GM23338 (cell line): Measurements from ENCODE around the gene RHOB. TPM values are rescaled to one million over a fixed set of nuclear protein-coding genes. Genes with fewer than 3 reads are reported as not detected.

Experiments used
- ATAC-seq: fragments of 200-7000 bp; cut with Tn5 transposase; 3 replicates; pipeline ENCODE4 v1.9.1; 2020
- DNase-seq: peaks from one replicate; pipeline ENCODE4 v3.0.0-alpha.2; 2015; ENCODE audit warnings: low spot score
- H2AFZ ChIP-seq: fragments of 200-600 bp; sonication (generic); 2 replicates; pipeline ENCODE4 v1.8.0; 2016; ENCODE audit warnings: antibody characterized with exemption, mild to moderate bottlenecking, moderate library complexity
- H3F3A ChIP-seq: fragments of 200-600 bp; sonication (generic); replicated peaks from 2 replicates; pipeline ENCODE4 v1.8.0; 2017; ENCODE audit warnings: antibody characterized with exemption, mixed run types, low read depth
- H3K27ac ChIP-seq: fragments of 200-600 bp; sonication (generic); 2 replicates; pipeline ENCODE4 v1.6.1; 2016; ENCODE audit warnings: low read depth
- H3K27me3 ChIP-seq: fragments of 200-600 bp; sonication (generic); 2 replicates; pipeline ENCODE4 v1.8.0; 2016; ENCODE audit warnings: mild to moderate bottlenecking, mixed run types, moderate library complexity; ENCODE audit not compliant: insufficient read depth
- H3K36me3 ChIP-seq: fragments of 200-600 bp; sonication (generic); 2 replicates; pipeline ENCODE4 v1.8.0; 2016; ENCODE audit warnings: mild to moderate bottlenecking; ENCODE audit not compliant: insufficient read depth
- H3K4me1 ChIP-seq: fragments of 200-600 bp; sonication (generic); 2 replicates; pipeline ENCODE4 v1.8.0; 2016; ENCODE audit warnings: mild to moderate bottlenecking, moderate library complexity; ENCODE audit not compliant: insufficient read depth
- H3K4me2 ChIP-seq: fragments of 200-600 bp; sonication (generic); 2 replicates; pipeline ENCODE4 v1.7.1; 2017; ENCODE audit warnings: mixed run types
- H3K4me3 ChIP-seq: fragments of 200-600 bp; sonication (generic); 2 replicates; pipeline ENCODE4 v1.6.1; 2016; ENCODE audit warnings: mixed run types
- H3K79me2 ChIP-seq: fragments of 200-600 bp; sonication (generic); replicated peaks from 2 replicates; pipeline ENCODE4 v1.8.0; 2017; ENCODE audit warnings: mild to moderate bottlenecking; ENCODE audit not compliant: insufficient read depth
- H3K9me2 ChIP-seq: fragments of 200-600 bp; sonication (generic); 2 replicates; pipeline ENCODE4 v1.8.0; 2017; ENCODE audit not compliant: insufficient read depth
- H4K20me1 ChIP-seq: fragments of 200-600 bp; sonication (generic); replicated peaks from 2 replicates; pipeline ENCODE4 v1.8.0; 2017; ENCODE audit warnings: mild to moderate bottlenecking; ENCODE audit not compliant: insufficient read depth
- H3K27ac Mint-ChIP-seq: 2 replicates; pipeline ENCODE4 v1.8.0; 2020; ENCODE audit warnings: inconsistent platforms, mild to moderate bottlenecking, moderate library complexity, mixed read lengths
- H3K27me3 Mint-ChIP-seq: 3 replicates; pipeline ENCODE4 v1.8.0; 2022; ENCODE audit warnings: low read depth, mild to moderate bottlenecking, moderate library complexity, mixed read lengths, inconsistent platforms; ENCODE audit not compliant: insufficient read depth, poor library complexity
- H3K36me3 Mint-ChIP-seq: 3 replicates; pipeline ENCODE4 v1.8.0; 2021; ENCODE audit warnings: low read depth, mild to moderate bottlenecking, inconsistent platforms, moderate library complexity, mixed read lengths
- H3K4me1 Mint-ChIP-seq: 3 replicates; pipeline ENCODE4 v1.8.0; 2020; ENCODE audit warnings: mild to moderate bottlenecking, inconsistent platforms, mixed read lengths
- H3K4me3 Mint-ChIP-seq: 3 replicates; pipeline ENCODE4 v1.8.0; 2021; ENCODE audit warnings: moderate library complexity, mild to moderate bottlenecking, inconsistent platforms, mixed read lengths
- H3K9me3 Mint-ChIP-seq: 3 replicates; pipeline ENCODE4 v1.8.0; 2020; ENCODE audit warnings: moderate library complexity, mild to moderate bottlenecking, inconsistent platforms, mixed read lengths
- CREB1 ChIP-seq: fragments of 250-450 bp; sonication (Bioruptor Pico); IDR thresholded peaks from 2 replicates; pipeline ENCODE4 v1.5.0; 2020; ENCODE audit warnings: low read depth, mild to moderate bottlenecking, moderate library complexity
- CTCF ChIP-seq, 2 experiments: fragments of 200-600 bp in 1 of 2; sonication (generic) in 1 of 2; conservative IDR thresholded peaks; 2 replicates each; pipeline versions ENCODE4 v1.5.1 to v1.6.1; 2016 to 2017; ENCODE audit warnings: antibody characterized with exemption in 2 of 2, low read depth in 2 of 2, mild to moderate bottlenecking in 2 of 2, moderate library complexity in 1 of 2
- ETS1 ChIP-seq: IDR thresholded peaks from 2 replicates; pipeline ENCODE4 v1.6.1; 2016; ENCODE audit warnings: antibody characterized with exemption
- EZH2 ChIP-seq: fragments of 200-600 bp; sonication (generic); IDR thresholded peaks from one replicate; pipeline ENCODE4 v1.8.0; 2017; ENCODE audit warnings: antibody characterized with exemption, mild to moderate bottlenecking, low read depth; ENCODE audit not compliant: unreplicated experiment
- EZH2phosphoT487 ChIP-seq: fragments of 200-600 bp; sonication (generic); IDR thresholded peaks from one replicate; pipeline ENCODE4 v1.8.1; 2018; ENCODE audit warnings: antibody characterized with exemption; ENCODE audit not compliant: unreplicated experiment
- JUNB ChIP-seq: IDR thresholded peaks from one replicate; pipeline ENCODE4 v1.6.1; 2016; ENCODE audit warnings: antibody characterized with exemption; ENCODE audit not compliant: unreplicated experiment
- NANOG ChIP-seq: IDR thresholded peaks from 2 replicates; pipeline ENCODE4 v1.6.1; 2016; ENCODE audit warnings: antibody characterized with exemption, borderline replicate concordance
- POLR2AphosphoS5 ChIP-seq: IDR thresholded peaks from 2 replicates; pipeline ENCODE4 v1.6.1; 2016; ENCODE audit warnings: antibody characterized with exemption, low read depth
- REST ChIP-seq: IDR thresholded peaks from one replicate; pipeline ENCODE4 v1.6.1; 2018; ENCODE audit warnings: antibody characterized with exemption; ENCODE audit not compliant: unreplicated experiment
- STAT1 ChIP-seq: IDR thresholded peaks from one replicate; pipeline ENCODE4 v1.6.1; 2016; ENCODE audit warnings: antibody characterized with exemption; ENCODE audit not compliant: unreplicated experiment
- ZNF114 ChIP-seq: fragments of 250-450 bp; sonication (Bioruptor Pico); IDR thresholded peaks from 2 replicates; pipeline ENCODE4 v1.5.0; 2020; ENCODE audit warnings: mild to moderate bottlenecking, moderate library complexity
- ZNF331 ChIP-seq: fragments of 250-450 bp; sonication (Bioruptor Pico); IDR thresholded peaks from 2 replicates; pipeline ENCODE4 v1.5.0; 2020; ENCODE audit warnings: low read depth, mild to moderate bottlenecking, moderate library complexity
- ZNF462 ChIP-seq: fragments of 250-450 bp; sonication (Bioruptor Pico); IDR thresholded peaks from 2 replicates; pipeline ENCODE4 v1.5.0; 2020; ENCODE audit warnings: mild to moderate bottlenecking, moderate library complexity
- polyA plus RNA-seq: library from polyadenylated mRNA; unstranded; fragments of >200 nt; fragmentation: Nextera tagmentation; extraction: Ambion mirVana; gene quantifications from 2 replicates; pipeline ENCODE4 v1.2.1, GENCODE V29; 2016
- total RNA-seq: library from RNA; depleted of rRNA; stranded (reverse); fragments of >200 nt; shearing (Covaris generic); gene quantifications from 2 replicates; pipeline ENCODE4 v1.2.3, GENCODE V29; 2014

RHOB gene
- total and polyA plus RNA-seq, 2 experiments from 2014 or later = 6.6 to 26.9 TPM

GRCh38 chr2:20479835-20480234 lies 33.0 kb downstream of the RHOB start:
- no peak overlapping the region for H2AFZ ChIP-seq
- Mint-ChIP-seq H3K4me1 (no peaks in the 10 kb centered on the region), H3K27ac (no peak overlapping the region), H3K36me3 (no peaks in the 10 kb centered on the region), H3K27me3 (peaks cover 2% of the 10 kb centered on the region), H3K4me3 (no peak overlapping the region), H3K9me3 (no peaks in the 10 kb centered on the region)
- DNase-seq (no peak), ATAC-seq (no peak)
- 0 out of 2 replicates have a peak, but pooled peaks cover 2% of the 10 kb centered on the region for H3K9me2 ChIP-seq
- H3K4me2 ChIP-seq = no peak overlapping the region
- H4K20me1 ChIP-seq = no peaks in the 10 kb centered on the region
- no peak overlapping the region for H3K4me3 ChIP-seq
- no peaks in the 10 kb centered on the region for H3K4me1 ChIP-seq
- no peaks in the 10 kb centered on the region for H3K27me3 ChIP-seq
- H3F3A ChIP-seq = no peaks in the 10 kb centered on the region
- H3K36me3 ChIP-seq = no peaks in the 10 kb centered on the region
- TF ChIP-seq EZH2phosphoT487 (no peak), ZNF114 (CRISPR knock-in tag) (no peak), EZH2 (no peak), REST (no peak), JUNB (no peak), ZNF331 (CRISPR knock-in tag) (no peak), POLR2AphosphoS5 (no peak), CREB1 (CRISPR knock-in tag) (no peak), ZNF462 (CRISPR knock-in tag) (no peak), STAT1 (no peak), NANOG (no peak), ETS1 (no peak), CTCF (conservative IDR thresholded peaks at IDR 0.05; ENCODE audit: low read depth in 2 of 2) (no peak)
- no peaks in the 10 kb centered on the region for H3K79me2 ChIP-seq
- H3K27ac ChIP-seq = no peak overlapping the region
